H1 (cell line): ENCODE data around the gene RANBP17. TPM values are rescaled to one million over a fixed set of nuclear protein-coding genes. Genes with fewer than 3 reads are reported as not detected.

Source experiments
- CTCF ChIA-PET: fragments of 300-600 bp; sonication (Branson Sonifier 250); formaldehyde crosslinking; loops from one replicate; lab custom pipeline; 2021; ENCODE audit not compliant: partially characterized antibody; lab: Charles Lee
- POLR2A ChIA-PET: fragments of 300-600 bp; sonication (Branson Sonifier 250); formaldehyde crosslinking; loops from one replicate; lab custom pipeline; 2021; ENCODE audit warnings: inconsistent platforms; ENCODE audit not compliant: partially characterized antibody; lab: Charles Lee
- DNase-seq, 2 experiments: peaks; one replicate each; pipeline versions ENCODE4 v3.0.0 to v3.0.0-alpha.2; 2010 to 2022; ENCODE audit warnings: low spot score in 2 of 2, low read depth in 1 of 2, mixed read lengths in 1 of 2
- FAIRE-seq: peaks from 2 replicates; lab custom pipeline; 2011; peaks lifted over from hg19 to GRCh38; lab: Jason Lieb, UNC
- H2AFZ ChIP-seq: 2 replicates; pipeline ENCODE4 v1.8.1; 2012; ENCODE audit warnings: low read length, inconsistent platforms
- H2AK5ac ChIP-seq: 2 replicates; pipeline ENCODE4 v1.6.1; 2013; ENCODE audit warnings: low read depth, low read length
- H2BK120ac ChIP-seq: replicated peaks from 2 replicates; pipeline ENCODE3; 2013; ENCODE audit warnings: low read depth, low read length, inconsistent platforms
- H2BK12ac ChIP-seq: 2 replicates; pipeline ENCODE4 v1.6.1; 2013; ENCODE audit warnings: low read depth, low read length
- H2BK15ac ChIP-seq: 2 replicates; pipeline ENCODE4 v1.6.1; 2013; ENCODE audit warnings: low read length
- H2BK20ac ChIP-seq: 2 replicates; pipeline ENCODE4 v1.6.1; 2013; ENCODE audit warnings: low read length
- H2BK5ac ChIP-seq: 2 replicates; pipeline ENCODE4 v1.6.1; 2013; ENCODE audit warnings: low read depth, low read length
- H3K14ac ChIP-seq: 2 replicates; pipeline ENCODE4 v1.6.1; 2013; ENCODE audit warnings: inconsistent platforms; ENCODE audit not compliant: insufficient read length
- H3K18ac ChIP-seq: 2 replicates; pipeline ENCODE4 v1.6.1; 2013; ENCODE audit warnings: low read length; ENCODE audit errors: extremely low read depth
- H3K23ac ChIP-seq: 2 replicates; pipeline ENCODE4 v1.6.1; 2013; ENCODE audit warnings: inconsistent platforms; ENCODE audit not compliant: insufficient read length
- H3K23me2 ChIP-seq: 2 replicates; pipeline ENCODE4 v1.6.1; 2013; ENCODE audit warnings: low read depth, low read length
- H3K27ac ChIP-seq: 2 replicates; pipeline ENCODE4 v1.6.1; 2011; ENCODE audit warnings: low read depth, low read length, inconsistent platforms
- H3K27me3 ChIP-seq, 4 experiments: replicated peaks in 1 of 4; 1 replicate in 1 of 4; 2 replicates in 3 of 4; pipeline versions ENCODE4 v1.6.1 to v1.8.1; 2011 to 2013; ENCODE audit warnings: low read length in 3 of 4, mild to moderate bottlenecking in 3 of 4, inconsistent platforms in 2 of 4, mixed read lengths in 2 of 4, moderate library complexity in 1 of 4; ENCODE audit not compliant: control insufficient read depth in 3 of 4, insufficient read depth in 3 of 4; ENCODE audit errors: extremely low read depth in 1 of 4
- H3K36me3 ChIP-seq, 4 experiments: 2 replicates each; pipeline versions ENCODE4 v1.6.1 to v1.8.1; 2011 to 2013; ENCODE audit warnings: mild to moderate bottlenecking in 4 of 4, low read length in 3 of 4, moderate library complexity in 2 of 4, control low read depth in 1 of 4, inconsistent platforms in 1 of 4; ENCODE audit not compliant: insufficient read depth in 4 of 4, control insufficient read depth in 2 of 4
- H3K4ac ChIP-seq: replicated peaks from 2 replicates; pipeline ENCODE3; 2013; ENCODE audit warnings: low read length, low read depth, mixed read lengths, inconsistent platforms; ENCODE audit not compliant: insufficient read length
- H3K4me1 ChIP-seq, 4 experiments: replicated peaks in 1 of 4; 1 replicate in 1 of 4; 2 replicates in 3 of 4; pipeline versions ENCODE4 v1.6.1 to v1.8.1; 2011 to 2013; ENCODE audit warnings: low read length in 3 of 4, inconsistent platforms in 2 of 4, mixed read lengths in 1 of 4; ENCODE audit not compliant: insufficient read depth in 4 of 4, control insufficient read depth in 3 of 4
- H3K4me2 ChIP-seq, 2 experiments: 2 replicates each; pipeline versions ENCODE4 v1.6.1 to v1.8.1; 2011 to 2013; ENCODE audit warnings: low read depth in 2 of 2, low read length in 2 of 2, control low read depth in 1 of 2, inconsistent platforms in 1 of 2, mild to moderate bottlenecking in 1 of 2; ENCODE audit not compliant: insufficient read depth in 1 of 2
- H3K4me3 ChIP-seq, 4 experiments: fragments of 200-600, 300-600 bp in 1 of 4; sonication (generic), shearing (Covaris generic), sonication (Bioruptor Twin) in 1 of 4; 2 replicates each; pipeline versions ENCODE4 v1.5.1 to v1.8.1; 2011 to 2016; ENCODE audit warnings: low read length in 4 of 4, low read depth in 3 of 4, control low read depth in 2 of 4, inconsistent platforms in 2 of 4, mild to moderate bottlenecking in 2 of 4, mixed read lengths in 1 of 4, moderate library complexity in 1 of 4; ENCODE audit not compliant: insufficient read depth in 2 of 4; ENCODE audit errors: extremely low read depth in 1 of 4
- H3K56ac ChIP-seq: replicated peaks from 2 replicates; pipeline ENCODE3; 2013; ENCODE audit warnings: low read depth, mild to moderate bottlenecking, mixed read lengths, low read length, inconsistent platforms; ENCODE audit not compliant: insufficient read length
- H3K79me1 ChIP-seq: 2 replicates; pipeline ENCODE4 v1.6.1; 2013; ENCODE audit warnings: low read depth, low read length, control low read depth
- H3K79me2 ChIP-seq, 2 experiments: 2 replicates each; pipeline versions ENCODE4 v1.6.1 to v1.8.1; 2012 to 2013; ENCODE audit warnings: low read length in 2 of 2, mild to moderate bottlenecking in 2 of 2, inconsistent platforms in 1 of 2; ENCODE audit not compliant: insufficient read depth in 2 of 2, control insufficient read depth in 1 of 2
- H3K9ac ChIP-seq, 4 experiments: replicated peaks in 1 of 4; 1 replicate in 1 of 4; 2 replicates in 3 of 4; pipeline versions ENCODE4 v1.6.1 to v1.8.1; 2011 to 2013; ENCODE audit warnings: low read depth in 3 of 4, low read length in 3 of 4, control low read depth in 2 of 4, mild to moderate bottlenecking in 2 of 4, moderate library complexity in 2 of 4, inconsistent platforms in 1 of 4; ENCODE audit errors: extremely low read depth in 1 of 4
- H3K9me3 ChIP-seq, 2 experiments: 2 replicates each; pipeline versions ENCODE4 v1.6.1 to v1.8.1; 2012 to 2013; ENCODE audit warnings: mild to moderate bottlenecking in 2 of 2, moderate library complexity in 2 of 2, control low read depth in 1 of 2, inconsistent platforms in 1 of 2, low read depth in 1 of 2, low read length in 1 of 2, mixed read lengths in 1 of 2; ENCODE audit not compliant: insufficient read depth in 2 of 2
- H4K20me1 ChIP-seq, 2 experiments: replicated peaks in 1 of 2; 2 replicates each; pipeline versions ENCODE3 to v1.8.1; 2011 to 2013; ENCODE audit warnings: inconsistent platforms in 2 of 2, low read length in 2 of 2, mild to moderate bottlenecking in 1 of 2; ENCODE audit not compliant: insufficient read depth in 2 of 2, control insufficient read depth in 1 of 2
- H4K5ac ChIP-seq: 2 replicates; pipeline ENCODE4 v1.6.1; 2013; ENCODE audit warnings: low read length, low read depth, mixed read lengths, inconsistent platforms; ENCODE audit not compliant: insufficient read length
- H4K8ac ChIP-seq: 2 replicates; pipeline ENCODE4 v1.8.0; 2013; ENCODE audit warnings: mild to moderate bottlenecking, moderate library complexity, low read length, inconsistent platforms; ENCODE audit not compliant: insufficient read depth; ENCODE audit errors: extremely low read depth
- H4K91ac ChIP-seq: replicated peaks from 2 replicates; pipeline ENCODE3; 2013; ENCODE audit warnings: low read length, mixed read lengths, inconsistent platforms; ENCODE audit not compliant: insufficient read length
- ATF3 ChIP-seq: IDR thresholded peaks from 2 replicates; pipeline ENCODE4 v1.6.1; 2011; ENCODE audit warnings: low read depth, mild to moderate bottlenecking, low read length; ENCODE audit not compliant: insufficient read depth
- SP4 ChIP-seq: IDR thresholded peaks from 2 replicates; pipeline ENCODE4 v1.6.1; 2012; ENCODE audit warnings: low read length, inconsistent platforms
- YY1 ChIP-seq: IDR thresholded peaks from 2 replicates; pipeline ENCODE4 v1.6.1; 2011; ENCODE audit warnings: low read depth, mild to moderate bottlenecking, low read length
- WGBS, 2 experiments: shearing (Covaris generic) in 1 of 2; methylation state at CpG; one replicate each; pipeline versions ENCODE4 v1.1.6 to v1.1.7; 2013 to 2015; ENCODE audit warnings: low lambda C conversion rate in 2 of 2, mixed read lengths in 2 of 2, inconsistent platforms in 1 of 2, low coverage in 1 of 2, missing lambda C conversion rate in 1 of 2; ENCODE audit not compliant: insufficient replicate concordance in 2 of 2, insufficient coverage in 1 of 2, insufficient read length in 1 of 2; ENCODE audit errors: extremely low coverage in 1 of 2, missing lambda C conversion rate in 1 of 2; 5-methylcytosine and 5-hydroxymethylcytosine counted together
- polyA plus RNA-seq, 7 experiments: library from polyadenylated mRNA; depleted of rRNA in 3 of 7; stranded (reverse) in 5 of 7; unstranded in 2 of 7; fragments of >200 nt in 5 of 7; fragments of 200-250 nt in 2 of 7; gene quantifications; 1 replicate in 5 of 7; 2 replicates in 1 of 7; 4 replicates in 1 of 7; pipeline versions ENCODE4 v1.2.1 to v1.2.3, GENCODE V29; 2011 to 2013; ENCODE audit warnings: missing spikeins in 2 of 7, mixed read lengths in 2 of 7
- total RNA-seq: library from RNA; stranded (reverse); fragmentation: NEBNext Ultra II Directional; extraction: Animal tissue kit (Norgen Biotek cat#: 25700); gene quantifications from 2 replicates; pipeline ENCODE4 v1.2.1, GENCODE V29; 2021

The RANBP17 gene
- total and polyA plus RNA-seq, 2 of the 8 experiments (the other 6 are each of a cell fraction or from before 2014, with no cell fraction given) = 8.6 to 21.3 TPM

GRCh38 chr5:171285465-171285864 is 423.6 kb downstream of the RANBP17 start:
- ChIA-PET CTCF (interaction anchor here (0.8 to 1.4 kb wide), 4 partner anchors 12 to 78 kb away, joined by 3 to 5 read pairs (median 4); no protein-coding TSS in a partner anchor), POLR2A (no interaction called here)
- 60% methylated on average over 2 of the region's 2 CpGs; no CpG with 5 or more reads in 1 of the 2 experiments for WGBS, 2 experiments

More at GRCh38 chr5:171285465-171285864, 423.6 kb downstream of the RANBP17 start:
- Histone ChIP-seq H3K14ac (no peak overlapping the region), H2BK5ac (no peak overlapping the region), H3K27me3 (no peaks in the 10 kb centered on the region), H2BK120ac (no peak overlapping the region), H4K8ac (no peak overlapping the region), H3K4me3 (no peak overlapping the region), H3K36me3 (no peaks in the 10 kb centered on the region), H2BK12ac (no peak overlapping the region), H3K9ac (no peak overlapping the region), H3K18ac (no peak overlapping the region)
- TF ChIP-seq SP4 (no peak), YY1 (no peak), ATF3 (no peak)
- TF ChIP-seq, all 59 proteins: peak for 0
- no peak for DNase-seq
- Histone ChIP-seq H4K20me1 (no peaks in the 10 kb centered on the region), H2AFZ (no peak overlapping the region), H4K5ac (no peak overlapping the region), H2BK15ac (no peak overlapping the region), H2BK20ac (no peak overlapping the region), H4K91ac (no peak overlapping the region), H3K4me2 (no peak overlapping the region), H2AK5ac (no peak overlapping the region), H3K27ac (no peak overlapping the region), H3K4me1 (no peaks in the 10 kb centered on the region), H3K4ac (no peak overlapping the region), H3K23me2 (no peaks in the 10 kb centered on the region), H3K23ac (no peak overlapping the region), H3K79me2 (no peaks in the 10 kb centered on the region), H3K9me3 (no peaks in the 10 kb centered on the region), H3K56ac (no peak overlapping the region), H3K79me1 (no peaks in the 10 kb centered on the region)
- FAIRE-seq = no peak
